Glomerular endothelial cell (primary cell): ENCODE results near the gene HRH2. TPM values are rescaled to one million over a fixed set of nuclear protein-coding genes. Genes with fewer than 3 reads are reported as not detected.

Experiments
- DNase-seq: peaks from one replicate; pipeline ENCODE4 v3.0.0-alpha.2; 2011; ENCODE audit warnings: low read depth, low spot score; ENCODE audit errors: extremely low read depth
- total RNA-seq: library from RNA; depleted of rRNA; stranded (reverse); fragments of >200 nt; gene quantifications from 2 replicates; pipeline ENCODE4 v1.2.3, GENCODE V29; 2015

HRH2 gene
- total RNA-seq, 1 donor from 2014 or later, result 0.06 TPM

- DNase-seq, result no peak
These were observed 32.7 kb downstream of the HRH2 start for GRCh38 chr5:175690586-175690985.

GRCh38 chr5:175691761-175692160 lies 33.9 kb downstream of the HRH2 start:
- DNase-seq, result no peak

- DNase-seq, result no peak
These were observed 34.5 kb downstream of the HRH2 start for GRCh38 chr5:175692235-175692995.

GRCh38 chr5:175692996-175693710 lies 35.3 kb downstream of the HRH2 start:
- DNase-seq, result no peak

- DNase-seq, result no peak
These were observed 35.9 kb downstream of the HRH2 start for GRCh38 chr5:175693741-175694140.

- DNase-seq, result no peak
These were observed 36.7 kb downstream of the HRH2 start for GRCh38 chr5:175694371-175695160.

GRCh38 chr5:175695161-175696126 lies 37.6 kb downstream of the HRH2 start:
- no peak for DNase-seq

GRCh38 chr5:175696139-175696854 lies 38.4 kb downstream of the HRH2 start:
- DNase-seq, result no peak

- no peak for DNase-seq
These were observed 39.0 kb downstream of the HRH2 start for GRCh38 chr5:175696855-175697198.

- DNase-seq, result no peak
These were observed 40.0 kb downstream of the HRH2 start for GRCh38 chr5:175697846-175698245.

- DNase-seq, result no peak
These were observed 40.7 kb downstream of the HRH2 start for GRCh38 chr5:175698401-175699115.

- DNase-seq, result no peak
These were observed 43.1 kb downstream of the HRH2 start for GRCh38 chr5:175700991-175701390.

- no peak for DNase-seq
These were observed 43.9 kb downstream of the HRH2 start for GRCh38 chr5:175701797-175702196.

GRCh38 chr5:175706499-175706898 lies 48.6 kb downstream of the HRH2 start:
- DNase-seq, result no peak

- DNase-seq, result no peak
These were observed 50.0 kb downstream of the HRH2 start for GRCh38 chr5:175707751-175708375.

- no peak for DNase-seq
These were observed 51.5 kb downstream of the HRH2 start for GRCh38 chr5:175709276-175709781.

- no peak for DNase-seq
These were observed 52.5 kb downstream of the HRH2 start for GRCh38 chr5:175710326-175710725.

GRCh38 chr5:175711031-175711430 lies 53.2 kb downstream of the HRH2 start:
- DNase-seq, result no peak
